Esophagus muscularis mucosa (tissue), 4 donors: ENCODE data around the gene DDX27. TPM values are rescaled to one million over a fixed set of nuclear protein-coding genes. Genes with fewer than 3 reads are reported as not detected.

ENCODE experiments used
- DNase-seq: peaks from one replicate; pipeline ENCODE4 v3.0.0-alpha.2; 2017; ENCODE audit errors: extremely low spot score
- H3K27ac ChIP-seq, 4 donors: fragments of 200-600 bp; sonication (generic); replicated peaks in 1 of 4; 1 replicate in 3 of 4; 2 replicates in 1 of 4; pipeline ENCODE4 v1.5.1; 2016 to 2019; ENCODE audit warnings: mild to moderate bottlenecking in 1 of 4
- H3K27me3 ChIP-seq, 4 donors: fragments of 200-600 bp; sonication (generic); one replicate each; pipeline versions ENCODE4 v1.5.1 to v1.6.0; 2016 to 2019
- H3K36me3 ChIP-seq, 4 donors: fragments of 200-600 bp; sonication (generic); one replicate each; pipeline ENCODE4 v1.5.1; 2016 to 2019
- H3K4me1 ChIP-seq, 4 donors: fragments of 200-600 bp; sonication (generic); one replicate each; pipeline ENCODE4 v1.5.1; 2016 to 2019
- H3K4me3 ChIP-seq, 4 donors: fragments of 200-600 bp; sonication (generic); 1 replicate in 2 of 4; 2 replicates in 2 of 4; pipeline ENCODE4 v1.5.1; 2016 to 2019; ENCODE audit warnings: mild to moderate bottlenecking in 4 of 4, moderate library complexity in 1 of 4
- H3K9me3 ChIP-seq, 4 donors: fragments of 200-600 bp; sonication (generic); 1 replicate in 3 of 4; 2 replicates in 1 of 4; pipeline ENCODE4 v1.5.1; 2016 to 2019
- EP300 ChIP-seq: sonication (generic); formaldehyde crosslinking; IDR thresholded peaks from one replicate; pipeline ENCODE4 v1.6.1; 2017; ENCODE audit warnings: antibody characterized with exemption
- POLR2A ChIP-seq: fragments of 450-650 bp; IDR thresholded peaks from one replicate; pipeline ENCODE4 v1.6.1; 2017; ENCODE audit warnings: antibody characterized with exemption, moderate library complexity, mild to moderate bottlenecking, low read depth
- POLR2AphosphoS5 ChIP-seq, 2 donors: sonication (generic); formaldehyde crosslinking; IDR thresholded peaks; one replicate each; pipeline ENCODE4 v1.6.1; 2017; ENCODE audit warnings: antibody characterized with exemption in 2 of 2
- WGBS: methylation state at CpG from one replicate; pipeline ENCODE4 v1.1.5; 2018; 5-methylcytosine and 5-hydroxymethylcytosine counted together
- intact Hi-C: fragments of 100-400 bp; cut with DNase I; formaldehyde crosslinking; loops from one replicate; pipeline ENCODE4 v1.15.1; 2023
- total RNA-seq, 4 donors: library from RNA; depleted of rRNA; stranded (reverse); fragments of >200 nt; gene quantifications; one replicate each; pipeline versions ENCODE4 v1.1.0 to v1.2.1, GENCODE V29; 2016
- TF ChIP-seq, protein P1 (sequence below), 3 experiments: fragments of 200-600 bp in 2 of 3; fragments of 450-650 bp in 1 of 3; sonication (generic) in 2 of 3; IDR thresholded peaks; one replicate each; pipeline ENCODE4 v1.5.1; 2017 to 2019; ENCODE audit warnings: antibody characterized with exemption in 3 of 3, mild to moderate bottlenecking in 2 of 3, moderate library complexity in 1 of 3

The DDX27 gene
- total RNA-seq, 4 donors from 2014 or later: 25.7 to 35.0 (median 30.2) TPM

DNA sequence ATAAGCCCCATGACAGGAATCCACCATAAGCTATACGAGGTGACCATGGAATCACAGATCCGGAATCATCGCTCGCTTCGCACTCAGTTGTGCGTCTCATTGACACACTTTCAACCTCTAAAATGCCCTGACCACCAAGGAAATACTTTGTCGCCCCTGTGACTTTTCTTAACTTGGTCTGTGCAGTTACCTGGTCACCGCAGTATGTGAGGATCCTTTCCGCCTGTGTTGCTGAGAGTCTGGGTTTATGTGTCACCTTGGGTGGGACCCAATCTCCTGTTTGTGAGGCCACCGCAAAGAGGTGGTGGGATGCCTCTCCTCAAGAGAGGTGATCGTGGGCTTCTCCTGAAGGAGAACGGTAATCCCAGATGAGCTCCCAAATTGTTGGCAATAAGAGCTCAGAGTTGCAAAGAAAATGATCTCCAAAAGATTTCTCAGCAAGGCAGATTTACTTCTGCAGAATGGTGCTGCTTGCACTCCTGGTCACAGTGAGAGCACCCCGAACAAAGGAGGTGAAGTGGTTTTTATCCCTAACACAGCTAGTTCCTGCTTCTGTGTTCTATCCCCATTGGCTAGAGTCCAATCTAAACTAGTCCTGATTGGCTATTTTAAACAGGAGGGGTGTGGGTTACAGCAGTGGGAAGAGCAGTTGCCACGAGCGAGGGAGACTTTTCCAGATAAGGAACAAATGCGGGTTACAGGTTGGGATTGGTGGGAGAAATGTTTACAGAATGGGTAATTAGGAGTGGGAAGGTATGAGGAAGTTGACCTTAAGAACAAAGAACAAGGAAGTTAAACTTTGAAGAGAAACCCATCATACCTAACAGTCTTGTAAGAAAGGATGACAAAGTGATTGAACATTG, 67.7 kb downstream of the DDX27 start:
- 94% methylated on average over 16 of the region's 16 CpGs for WGBS
- TF ChIP-seq POLR2A: no peak
- TF ChIP-seq POLR2AphosphoS5 (IDR thresholded peaks at IDR 0.05): no peak
- TF ChIP-seq, protein P1, sequence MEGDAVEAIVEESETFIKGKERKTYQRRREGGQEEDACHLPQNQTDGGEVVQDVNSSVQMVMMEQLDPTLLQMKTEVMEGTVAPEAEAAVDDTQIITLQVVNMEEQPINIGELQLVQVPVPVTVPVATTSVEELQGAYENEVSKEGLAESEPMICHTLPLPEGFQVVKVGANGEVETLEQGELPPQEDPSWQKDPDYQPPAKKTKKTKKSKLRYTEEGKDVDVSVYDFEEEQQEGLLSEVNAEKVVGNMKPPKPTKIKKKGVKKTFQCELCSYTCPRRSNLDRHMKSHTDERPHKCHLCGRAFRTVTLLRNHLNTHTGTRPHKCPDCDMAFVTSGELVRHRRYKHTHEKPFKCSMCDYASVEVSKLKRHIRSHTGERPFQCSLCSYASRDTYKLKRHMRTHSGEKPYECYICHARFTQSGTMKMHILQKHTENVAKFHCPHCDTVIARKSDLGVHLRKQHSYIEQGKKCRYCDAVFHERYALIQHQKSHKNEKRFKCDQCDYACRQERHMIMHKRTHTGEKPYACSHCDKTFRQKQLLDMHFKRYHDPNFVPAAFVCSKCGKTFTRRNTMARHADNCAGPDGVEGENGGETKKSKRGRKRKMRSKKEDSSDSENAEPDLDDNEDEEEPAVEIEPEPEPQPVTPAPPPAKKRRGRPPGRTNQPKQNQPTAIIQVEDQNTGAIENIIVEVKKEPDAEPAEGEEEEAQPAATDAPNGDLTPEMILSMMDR (IDR thresholded peaks at IDR 0.05): no peak
- TF ChIP-seq EP300: no peak
- Histone ChIP-seq H3K4me1 (peaks cover 11 to 42% (median 27%) of the 10 kb centered on the region in 4 donors), H3K4me3 (no peak overlapping the region), H3K36me3 (peaks cover 70 to 100% (median 99%) of the 10 kb centered on the region in 4 donors), H3K27ac (no peak overlapping the region), H3K27me3 (no peaks in the 10 kb centered on the region), H3K9me3 (peaks cover 5 to 42% (median 20%) of the 10 kb centered on the region in 4 donors)
- intact Hi-C loops: no loop called here
- no peak for DNase-seq

- H3K4me3 ChIP-seq: no peak overlapping the region
- no peak overlapping the region for H3K27ac ChIP-seq
- peaks cover 10 to 34% (median 19%) of the 10 kb centered on the region in 4 donors for H3K4me1 ChIP-seq
- intact Hi-C loops: no loop called here
- peaks cover 63 to 100% (median 95%) of the 10 kb centered on the region in 4 donors for H3K36me3 ChIP-seq
- no peak for DNase-seq
- TF ChIP-seq, protein P1 (IDR thresholded peaks at IDR 0.05): no peak
- TF ChIP-seq EP300 (no peak), POLR2AphosphoS5 (IDR thresholded peaks at IDR 0.05) (no peak), POLR2A (no peak)
- H3K27me3 ChIP-seq: no peaks in the 10 kb centered on the region
- H3K9me3 ChIP-seq: peaks cover 5 to 42% (median 20%) of the 10 kb centered on the region in 4 donors
Measured at GRCh38 chr20:49287555-49288249, 68.5 kb downstream of the DDX27 start.

GRCh38 chr20:49288250-49288751, 69.1 kb downstream of the DDX27 start:
- Histone ChIP-seq H3K4me1 (peaks cover 4 to 28% (median 13%) of the 10 kb centered on the region in 4 donors), H3K4me3 (no peak overlapping the region), H3K9me3 (peaks cover 5 to 42% (median 20%) of the 10 kb centered on the region in 4 donors), H3K36me3 (peaks cover 57 to 98% (median 94%) of the 10 kb centered on the region in 4 donors), H3K27me3 (no peaks in the 10 kb centered on the region), H3K27ac (no peak overlapping the region)
- TF ChIP-seq POLR2AphosphoS5 (IDR thresholded peaks at IDR 0.05): peak in 1 of 2 donors; percentile 8
- TF ChIP-seq, protein P1 (IDR thresholded peaks at IDR 0.05): no peak
- no peak for TF ChIP-seq POLR2A
- no peak for DNase-seq
- 85% methylated on average over 2 of the region's 2 CpGs for WGBS
- intact Hi-C loops: no loop called here

GRCh38 chr20:49288784-49289696, 69.8 kb downstream of the DDX27 start:
- H3K27me3 ChIP-seq: no peaks in the 10 kb centered on the region
- no peak overlapping the region for H3K27ac ChIP-seq
- TF ChIP-seq, protein P1 (IDR thresholded peaks at IDR 0.05): no peak
- TF ChIP-seq EP300 (no peak), POLR2A (no peak), POLR2AphosphoS5 (IDR thresholded peaks at IDR 0.05) (no peak)
- no peak overlapping the region for H3K4me3 ChIP-seq
- peaks cover 51 to 91% (median 86%) of the 10 kb centered on the region in 4 donors for H3K36me3 ChIP-seq
- intact Hi-C loops: no loop called here
- 95% methylated on average over 10 of the region's 10 CpGs for WGBS
- H3K9me3 ChIP-seq: peaks cover 5 to 36% (median 20%) of the 10 kb centered on the region in 4 donors
- no peak for DNase-seq
- H3K4me1 ChIP-seq: peaks cover 0 to 20% (median 7%) of the 10 kb centered on the region in 4 donors
